DLD1 (cell line): ENCODE results near the gene CMIP.
"Not testable (repeated sequence)": the region's sequence is repeated elsewhere in the genome, so short reads cannot be mapped to it uniquely, and the experiment has no call there.

Experiments used
- in situ Hi-C: cut with HindIII; loops from 2 replicates; pipeline ENCODE4 v1.10.0; 2017; ENCODE audit warnings: low sequenced_read_pairs

The CMIP gene

GRCh38 chr16:81444448-81445121 lies at the start of gene CMIP:
Gene CMIP (plus strand): TSS chr16:81444808.
- in situ Hi-C loops: no loop called here

- in situ Hi-C loops: loop anchor here (25.0 kb wide), 1 partner anchor 342 kb away; no protein-coding TSS in a partner anchor
Measured at GRCh38 chr16:81394966-81395655, 49.5 kb upstream of the CMIP start.

- in situ Hi-C loops: loop anchor here (25.0 kb wide), 1 partner anchor 340 kb away; no protein-coding TSS in a partner anchor
Measured at GRCh38 chr16:81397058-81397878, 47.3 kb upstream of the CMIP start.

GRCh38 chr16:81397879-81398520 lies 46.6 kb upstream of the CMIP start:
- in situ Hi-C loops: loop anchor here (25.0 kb wide), 1 partner anchor 339 kb away; no protein-coding TSS in a partner anchor

GRCh38 chr16:81399909-81400308 lies 44.7 kb upstream of the CMIP start:
- in situ Hi-C loops: loop anchor here (25.0 kb wide), 1 partner anchor 337 kb away; no protein-coding TSS in a partner anchor

GRCh38 chr16:81401035-81401950 lies 43.3 kb upstream of the CMIP start:
- in situ Hi-C loops: no loop called here

- in situ Hi-C loops: no loop called here
Measured at GRCh38 chr16:81403208-81403600, 41.4 kb upstream of the CMIP start.

GRCh38 chr16:81403601-81404391 lies 40.8 kb upstream of the CMIP start:
- in situ Hi-C loops: no loop called here

- in situ Hi-C loops: not testable (repeated sequence)
Measured at GRCh38 chr16:81405002-81405401, 39.6 kb upstream of the CMIP start.

- in situ Hi-C loops: no loop called here
Measured at GRCh38 chr16:81405702-81406113, 38.9 kb upstream of the CMIP start.

- in situ Hi-C loops: no loop called here
Measured at GRCh38 chr16:81408409-81408950, 36.1 kb upstream of the CMIP start.

GRCh38 chr16:81409016-81409556 lies 35.5 kb upstream of the CMIP start:
- in situ Hi-C loops: no loop called here

- in situ Hi-C loops: no loop called here
Measured at GRCh38 chr16:81410643-81411293, 33.8 kb upstream of the CMIP start.

GRCh38 chr16:81413245-81413990 lies 31.2 kb upstream of the CMIP start:
- in situ Hi-C loops: no loop called here

- in situ Hi-C loops: no loop called here
Measured at GRCh38 chr16:81415751-81416150, 28.9 kb upstream of the CMIP start.

- in situ Hi-C loops: no loop called here
Measured at GRCh38 chr16:81416749-81417148, 27.9 kb upstream of the CMIP start.

GRCh38 chr16:81417210-81417609 lies 27.4 kb upstream of the CMIP start:
- in situ Hi-C loops: no loop called here
